ENCODE data around the gene OR5K4.

OR5K4 gene, protein sequence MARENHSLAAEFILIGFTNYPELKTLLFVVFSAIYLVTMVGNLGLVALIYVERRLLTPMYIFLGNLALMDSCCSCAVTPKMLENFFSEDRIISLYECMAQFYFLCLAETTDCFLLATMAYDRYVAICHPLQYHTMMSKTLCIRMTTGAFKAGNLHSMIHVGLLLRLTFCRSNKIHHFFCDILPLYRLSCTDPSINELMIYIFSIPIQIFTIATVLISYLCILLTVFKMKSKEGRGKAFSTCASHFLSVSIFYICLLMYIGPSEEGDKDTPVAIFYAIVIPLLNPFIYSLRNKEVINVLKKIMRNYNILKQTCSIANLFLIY

DNA sequence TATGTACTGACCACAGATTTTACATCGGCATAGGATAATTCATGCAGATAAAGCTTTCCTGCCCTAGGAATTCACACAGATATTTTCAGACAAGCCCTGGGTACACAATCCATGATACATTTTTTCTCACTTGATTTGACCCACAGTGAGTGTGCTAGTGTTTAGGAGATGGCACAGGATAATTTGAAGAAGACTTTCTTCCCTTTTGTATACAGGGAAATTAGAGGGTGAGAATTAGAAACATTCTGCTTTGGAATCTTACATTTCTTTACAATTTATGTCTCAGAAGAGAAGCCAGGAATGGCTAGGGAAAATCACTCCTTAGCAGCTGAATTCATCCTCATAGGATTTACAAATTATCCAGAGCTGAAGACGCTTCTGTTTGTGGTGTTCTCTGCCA, at the start of gene OR5K4:
Gene OR5K4, plus strand, starts transcription at position 301 of the 400 bp plus-strand sequence. Its CDS starts 0 bp downstream, at position 301.
- DNase-seq (ENCODE audit: low read depth in 2 of 2): no peak

- DNase-seq (ENCODE audit: low read depth in 2 of 2): no peak
These were observed 31.6 kb upstream of the OR5K4 start for GRCh38 chr3:98322101-98322500.

GRCh38 chr3:98322686-98323085, 31.0 kb upstream of the OR5K4 start:
- DNase-seq (ENCODE audit: low read depth in 2 of 2): no peak

DNA sequence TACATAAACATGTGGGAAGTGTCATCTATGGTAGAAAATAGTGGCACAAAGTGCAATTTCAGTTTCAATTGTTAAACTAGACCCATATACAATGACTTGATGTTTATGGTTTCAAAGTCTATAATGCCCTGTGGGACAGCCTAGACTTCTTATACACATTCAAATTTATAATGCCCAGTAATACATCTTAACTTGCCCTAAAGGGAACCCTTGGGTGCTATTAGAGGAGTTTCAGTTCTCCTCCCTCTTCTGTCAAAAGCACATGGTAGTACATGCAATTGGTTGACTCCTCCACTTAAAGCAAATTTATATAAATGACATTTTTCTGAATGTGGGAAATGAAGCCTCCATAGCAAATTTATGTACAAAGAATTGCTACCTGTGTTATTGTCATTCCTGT, 30.2 kb upstream of the OR5K4 start:
- no peak for DNase-seq (ENCODE audit: low read depth in 2 of 2)

- no peak for DNase-seq (ENCODE audit: low read depth in 2 of 2)
These were observed 28.6 kb upstream of the OR5K4 start for GRCh38 chr3:98325055-98325454.

GRCh38 chr3:98326105-98326893, 27.4 kb upstream of the OR5K4 start:
- no peak for DNase-seq (ENCODE audit: low read depth in 2 of 2)

GRCh38 chr3:98326945-98327344, 26.7 kb upstream of the OR5K4 start:
- DNase-seq (ENCODE audit: low read depth in 2 of 2): no peak

- DNase-seq (ENCODE audit: low read depth in 2 of 2): no peak
These were observed 24.7 kb upstream of the OR5K4 start for GRCh38 chr3:98328933-98329332.

DNA sequence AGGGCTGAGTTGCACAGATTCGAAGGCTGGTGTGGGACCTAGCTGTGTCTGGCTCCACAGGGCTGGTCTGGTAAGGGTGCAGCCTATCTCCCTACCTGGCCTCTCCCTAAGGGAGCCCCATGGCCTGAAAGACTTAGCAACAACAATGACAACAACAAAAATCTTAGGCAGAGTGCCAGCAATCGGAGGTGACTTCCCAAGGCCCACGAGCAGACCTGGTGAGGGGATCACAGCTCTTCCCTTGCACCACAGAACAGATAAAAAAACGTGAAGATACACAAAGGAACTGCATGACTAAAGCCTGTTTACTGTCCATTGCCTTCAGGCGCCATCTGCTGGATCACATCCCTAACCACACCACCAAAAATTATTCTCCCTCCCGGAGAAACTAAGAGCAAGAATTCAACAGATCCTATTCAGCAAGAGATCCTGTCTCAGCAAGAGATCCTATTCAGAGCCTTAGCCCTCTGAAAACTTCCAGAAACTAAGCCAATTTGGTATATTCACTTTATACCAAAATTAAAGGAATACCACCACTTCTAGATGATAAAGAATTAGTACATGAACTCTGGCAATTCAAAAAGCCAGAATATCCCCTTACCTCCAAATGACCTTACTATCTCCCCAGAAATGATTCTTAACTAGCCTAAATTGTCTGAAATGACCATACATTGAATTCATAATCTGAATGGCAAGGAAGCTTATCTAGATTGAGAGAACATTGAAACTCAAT, 24.1 kb upstream of the OR5K4 start:
- DNase-seq (ENCODE audit: low read depth in 2 of 2): no peak

DNA sequence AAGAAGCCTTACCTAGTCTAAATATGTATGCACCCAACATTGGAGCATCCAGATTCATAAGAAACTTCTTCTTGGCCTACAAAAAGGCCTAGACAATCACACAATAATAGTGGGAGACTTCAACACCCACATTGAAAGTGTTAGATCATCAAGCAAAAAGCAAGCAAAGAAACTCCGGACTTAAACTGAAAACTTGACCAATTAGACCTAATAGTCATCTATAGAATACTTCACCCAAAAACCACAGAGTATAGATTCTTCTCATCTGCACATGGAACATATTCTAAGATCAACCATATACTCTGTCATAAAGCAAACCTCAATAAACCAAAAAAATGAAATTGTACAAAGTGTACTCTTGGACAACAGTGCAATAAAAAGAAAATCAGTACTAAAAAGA, 22.3 kb upstream of the OR5K4 start:
- no peak for DNase-seq (ENCODE audit: low read depth in 2 of 2)

GRCh38 chr3:98333989-98334606, 19.6 kb upstream of the OR5K4 start:
- no peak for DNase-seq (ENCODE audit: low read depth in 2 of 2)

DNA sequence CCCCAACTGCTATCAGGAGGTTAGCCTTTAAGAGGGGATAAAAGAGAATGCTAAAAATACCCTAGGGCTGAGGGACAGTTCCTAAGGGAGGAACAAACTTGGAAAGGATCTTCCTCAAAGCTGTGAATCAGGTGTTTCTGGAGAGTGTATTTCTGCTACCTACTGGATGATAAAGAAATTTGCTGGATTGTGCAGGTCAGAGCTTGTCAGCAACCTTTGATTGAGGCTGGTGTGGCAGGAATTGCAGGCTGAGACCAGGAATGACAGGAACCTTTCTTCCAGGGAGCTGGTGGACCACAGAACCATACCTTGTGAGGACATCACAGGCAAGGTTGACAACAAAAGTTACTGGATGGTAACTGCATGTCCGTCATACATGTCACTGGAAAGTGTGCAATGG, 14.6 kb upstream of the OR5K4 start:
- no peak for DNase-seq (ENCODE audit: low read depth in 2 of 2)

GRCh38 chr3:98341758-98342157, 11.9 kb upstream of the OR5K4 start:
- DNase-seq (ENCODE audit: low read depth in 2 of 2): no peak

DNA sequence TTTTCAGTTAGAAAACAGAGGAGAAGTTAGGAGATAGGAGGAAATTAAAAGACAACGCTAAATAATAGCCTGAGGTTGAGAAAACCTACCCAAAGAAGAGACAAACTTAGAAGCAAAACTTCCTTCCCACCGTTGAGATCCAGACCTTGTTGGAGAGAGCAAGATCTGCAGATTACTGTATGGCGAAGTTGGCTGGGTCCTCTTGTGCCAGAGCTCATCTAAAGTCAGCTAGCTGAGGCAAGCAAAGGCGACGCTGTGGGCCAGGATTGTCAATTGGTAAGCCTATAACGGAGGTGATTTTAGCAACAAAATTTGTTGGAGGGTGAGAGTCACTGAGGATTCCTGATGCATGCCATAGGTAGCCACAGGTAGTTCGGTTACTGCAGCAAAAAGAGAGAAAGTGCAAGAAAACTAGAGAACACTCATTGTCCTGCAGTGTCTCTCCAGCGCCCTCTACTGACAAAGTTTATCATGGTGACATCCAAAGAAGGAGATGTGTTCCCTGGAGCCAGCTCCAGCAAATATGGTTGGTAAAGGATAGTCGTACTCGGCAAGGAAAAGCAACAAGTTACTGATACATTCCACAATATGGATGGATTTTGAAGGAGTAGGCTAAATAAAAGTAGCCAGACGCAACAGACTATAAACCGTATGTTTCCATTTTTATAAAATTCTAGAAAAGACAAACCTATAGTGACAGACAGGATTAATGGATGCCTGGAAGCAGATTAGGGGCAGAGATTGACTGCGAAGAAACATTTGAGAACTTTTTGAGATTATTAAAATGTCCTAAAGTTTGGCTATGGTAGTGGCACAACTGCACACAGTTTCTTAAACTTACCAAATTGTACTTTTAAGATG, 9.8 kb upstream of the OR5K4 start:
- no peak for DNase-seq (ENCODE audit: low read depth in 2 of 2)

GRCh38 chr3:98350082-98350481, 3.6 kb upstream of the OR5K4 start:
- no peak for DNase-seq (ENCODE audit: low read depth in 2 of 2)

DNA sequence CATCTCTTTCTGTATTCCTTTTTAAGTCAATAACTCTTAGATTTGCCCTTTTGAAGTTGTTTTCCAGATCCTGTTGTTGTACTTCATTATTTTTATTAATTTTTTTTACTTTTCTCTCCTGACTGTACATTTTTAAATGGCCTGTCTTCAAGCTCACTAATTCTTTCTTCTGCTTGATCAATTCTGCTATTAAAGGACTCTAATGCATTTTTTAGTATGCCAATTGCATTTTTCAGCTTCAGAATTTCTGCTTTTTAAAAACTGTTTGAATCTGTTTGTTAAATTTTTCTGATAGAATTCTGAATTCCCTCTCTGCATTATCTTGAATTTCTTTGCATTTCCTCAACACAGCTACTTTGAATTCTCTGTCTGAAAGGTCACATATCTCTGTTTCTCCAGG, 5.6 kb downstream of the OR5K4 start:
- no peak for DNase-seq (ENCODE audit: low read depth in 2 of 2)

GRCh38 chr3:98359993-98360675, 6.5 kb downstream of the OR5K4 start:
- DNase-seq (ENCODE audit: low read depth in 2 of 2): no peak

GRCh38 chr3:98360681-98361080, 7.0 kb downstream of the OR5K4 start:
- DNase-seq (ENCODE audit: low read depth in 2 of 2): no peak

GRCh38 chr3:98361289-98361688, 7.6 kb downstream of the OR5K4 start:
- no peak for DNase-seq (ENCODE audit: low read depth in 2 of 2)

GRCh38 chr3:98367464-98368246, 14.0 kb downstream of the OR5K4 start:
- no peak for DNase-seq (ENCODE audit: low read depth in 2 of 2)

Measured in stimulated activated CD8-positive, alpha-beta memory T cell treated with anti-CD3 and anti-CD28 coated beads, Interleukin-15, amount 100 ng/mL, for 4 hours (primary cell).